ENCODE results near the gene LPAR3. TPM values are rescaled to one million over a fixed set of nuclear protein-coding genes. Genes with fewer than 3 reads are reported as not detected.

Gene LPAR3
- polyA plus RNA-seq, 1 donor = 1.1 TPM

- DNase-seq = no peak
- Histone ChIP-seq H3K36me3 (ENCODE audit: control insufficient read depth, insufficient read depth, low read length) (no peaks in the 10 kb centered on the region), H3K27ac (ENCODE audit: low read length) (no peak overlapping the region), H3K9me3 (ENCODE audit: control insufficient read depth, low read depth, low read length) (no peaks in the 10 kb centered on the region), H3K4me3 (ENCODE audit: low read length) (no peak overlapping the region), H3K4me1 (ENCODE audit: control insufficient read depth, insufficient read depth, low read length) (no peaks in the 10 kb centered on the region), H3K27me3 (ENCODE audit: control insufficient read depth, insufficient read depth, low read length) (no peaks in the 10 kb centered on the region)
- WGBS (ENCODE audit: insufficient coverage, low lambda C conversion rate) = no CpG with 5 or more reads among the region's 8 CpGs
Measured at GRCh38 chr1:84780000-84780716, 112.8 kb downstream of the LPAR3 start.

GRCh38 chr1:84776639-84777038, 116.4 kb downstream of the LPAR3 start:
- WGBS (ENCODE audit: insufficient coverage, low lambda C conversion rate) = 90% methylated on average over 2 of the region's 5 CpGs
- no peak for DNase-seq
- Histone ChIP-seq H3K9me3 (ENCODE audit: control insufficient read depth, low read depth, low read length) (no peaks in the 10 kb centered on the region), H3K27ac (ENCODE audit: low read length) (no peak overlapping the region), H3K27me3 (ENCODE audit: control insufficient read depth, insufficient read depth, low read length) (no peaks in the 10 kb centered on the region), H3K4me3 (ENCODE audit: low read length) (no peak overlapping the region), H3K36me3 (ENCODE audit: control insufficient read depth, insufficient read depth, low read length) (no peaks in the 10 kb centered on the region), H3K4me1 (ENCODE audit: control insufficient read depth, insufficient read depth, low read length) (no peaks in the 10 kb centered on the region)

GRCh38 chr1:84775535-84775920, 117.5 kb downstream of the LPAR3 start:
- no CpG with 5 or more reads among the region's 3 CpGs for WGBS (ENCODE audit: insufficient coverage, low lambda C conversion rate)
- Histone ChIP-seq H3K36me3 (ENCODE audit: control insufficient read depth, insufficient read depth, low read length) (no peaks in the 10 kb centered on the region), H3K27me3 (ENCODE audit: control insufficient read depth, insufficient read depth, low read length) (no peaks in the 10 kb centered on the region), H3K27ac (ENCODE audit: low read length) (no peak overlapping the region), H3K9me3 (ENCODE audit: control insufficient read depth, low read depth, low read length) (no peaks in the 10 kb centered on the region), H3K4me1 (ENCODE audit: control insufficient read depth, insufficient read depth, low read length) (no peaks in the 10 kb centered on the region), H3K4me3 (ENCODE audit: low read length) (no peak overlapping the region)
- no peak for DNase-seq

GRCh38 chr1:84774669-84775534, 118.1 kb downstream of the LPAR3 start:
- Histone ChIP-seq H3K27ac (ENCODE audit: low read length) (no peak overlapping the region), H3K27me3 (ENCODE audit: control insufficient read depth, insufficient read depth, low read length) (no peaks in the 10 kb centered on the region), H3K4me3 (ENCODE audit: low read length) (no peak overlapping the region), H3K36me3 (ENCODE audit: control insufficient read depth, insufficient read depth, low read length) (no peaks in the 10 kb centered on the region), H3K9me3 (ENCODE audit: control insufficient read depth, low read depth, low read length) (no peaks in the 10 kb centered on the region), H3K4me1 (ENCODE audit: control insufficient read depth, insufficient read depth, low read length) (no peaks in the 10 kb centered on the region)
- no CpG with 5 or more reads among the region's 16 CpGs for WGBS (ENCODE audit: insufficient coverage, low lambda C conversion rate)
- DNase-seq = no peak

- WGBS (ENCODE audit: insufficient coverage, low lambda C conversion rate) = no CpG with 5 or more reads among the region's 4 CpGs
- Histone ChIP-seq H3K27ac (ENCODE audit: low read length) (no peak overlapping the region), H3K27me3 (ENCODE audit: control insufficient read depth, insufficient read depth, low read length) (no peaks in the 10 kb centered on the region), H3K9me3 (ENCODE audit: control insufficient read depth, low read depth, low read length) (no peaks in the 10 kb centered on the region), H3K4me3 (ENCODE audit: low read length) (no peak overlapping the region), H3K4me1 (ENCODE audit: control insufficient read depth, insufficient read depth, low read length) (no peaks in the 10 kb centered on the region), H3K36me3 (ENCODE audit: control insufficient read depth, insufficient read depth, low read length) (no peaks in the 10 kb centered on the region)
- DNase-seq = no peak
Measured at GRCh38 chr1:84773933-84774497, 119.0 kb downstream of the LPAR3 start.

- Histone ChIP-seq H3K4me1 (ENCODE audit: control insufficient read depth, insufficient read depth, low read length) (no peaks in the 10 kb centered on the region), H3K27me3 (ENCODE audit: control insufficient read depth, insufficient read depth, low read length) (no peaks in the 10 kb centered on the region), H3K36me3 (ENCODE audit: control insufficient read depth, insufficient read depth, low read length) (no peaks in the 10 kb centered on the region), H3K4me3 (ENCODE audit: low read length) (no peak overlapping the region), H3K27ac (ENCODE audit: low read length) (no peak overlapping the region), H3K9me3 (ENCODE audit: control insufficient read depth, low read depth, low read length) (no peaks in the 10 kb centered on the region)
- no peak for DNase-seq
- WGBS (ENCODE audit: insufficient coverage, low lambda C conversion rate) = no CpG with 5 or more reads among the region's 6 CpGs
Measured at GRCh38 chr1:84773195-84773594, 119.8 kb downstream of the LPAR3 start.

GRCh38 chr1:84772428-84772943, 120.5 kb downstream of the LPAR3 start:
- H3K27me3 ChIP-seq (ENCODE audit: control insufficient read depth, insufficient read depth, low read length) = no peaks in the 10 kb centered on the region
- peak; percentile 63 to 78 for DNase-seq
- H3K4me1 ChIP-seq (ENCODE audit: control insufficient read depth, insufficient read depth, low read length) = no peaks in the 10 kb centered on the region
- no peaks in the 10 kb centered on the region for H3K9me3 ChIP-seq (ENCODE audit: control insufficient read depth, low read depth, low read length)
- H3K36me3 ChIP-seq (ENCODE audit: control insufficient read depth, insufficient read depth, low read length) = no peaks in the 10 kb centered on the region
- no peak overlapping the region for H3K4me3 ChIP-seq (ENCODE audit: low read length)
- no CpG with 5 or more reads among the region's 6 CpGs for WGBS (ENCODE audit: insufficient coverage, low lambda C conversion rate)
- no peak overlapping the region for H3K27ac ChIP-seq (ENCODE audit: low read length)

- WGBS (ENCODE audit: insufficient coverage, low lambda C conversion rate) = no CpG with 5 or more reads among the region's 2 CpGs
- Histone ChIP-seq H3K27me3 (ENCODE audit: control insufficient read depth, insufficient read depth, low read length) (no peaks in the 10 kb centered on the region), H3K4me1 (ENCODE audit: control insufficient read depth, insufficient read depth, low read length) (no peaks in the 10 kb centered on the region), H3K9me3 (ENCODE audit: control insufficient read depth, low read depth, low read length) (no peaks in the 10 kb centered on the region), H3K36me3 (ENCODE audit: control insufficient read depth, insufficient read depth, low read length) (no peaks in the 10 kb centered on the region), H3K4me3 (ENCODE audit: low read length) (no peak overlapping the region), H3K27ac (ENCODE audit: low read length) (no peak overlapping the region)
- DNase-seq = no peak
Measured at GRCh38 chr1:84771895-84772294, 121.1 kb downstream of the LPAR3 start.

GRCh38 chr1:84770481-84770880, 122.5 kb downstream of the LPAR3 start:
- DNase-seq = no peak
- H3K27ac ChIP-seq (ENCODE audit: low read length) = no peak overlapping the region
- no CpG with 5 or more reads among the region's 2 CpGs for WGBS (ENCODE audit: insufficient coverage, low lambda C conversion rate)

GRCh38 chr1:84769636-84770035, 123.4 kb downstream of the LPAR3 start:
- WGBS (ENCODE audit: insufficient coverage, low lambda C conversion rate) = no CpG with 5 or more reads among the region's 1 CpG
- H3K4me1 ChIP-seq (ENCODE audit: control insufficient read depth, insufficient read depth, low read length) = no peaks in the 10 kb centered on the region
- peaks cover 9% of the 10 kb centered on the region for H3K27me3 ChIP-seq (ENCODE audit: control insufficient read depth, insufficient read depth, low read length)
- H3K4me3 ChIP-seq (ENCODE audit: low read length) = no peak overlapping the region
- H3K36me3 ChIP-seq (ENCODE audit: control insufficient read depth, insufficient read depth, low read length) = no peaks in the 10 kb centered on the region
- no peaks in the 10 kb centered on the region for H3K9me3 ChIP-seq (ENCODE audit: control insufficient read depth, low read depth, low read length)
- DNase-seq = no peak
- no peak overlapping the region for H3K27ac ChIP-seq (ENCODE audit: low read length)

More at GRCh38 chr1:84770481-84770880, 122.5 kb downstream of the LPAR3 start:
- no peaks in the 10 kb centered on the region for H3K4me1 ChIP-seq (ENCODE audit: control insufficient read depth, insufficient read depth, low read length)
- H3K27me3 ChIP-seq (ENCODE audit: control insufficient read depth, insufficient read depth, low read length) = peaks cover 2% of the 10 kb centered on the region
- no peak overlapping the region for H3K4me3 ChIP-seq (ENCODE audit: low read length)
- H3K9me3 ChIP-seq (ENCODE audit: control insufficient read depth, low read depth, low read length) = no peaks in the 10 kb centered on the region
- H3K36me3 ChIP-seq (ENCODE audit: control insufficient read depth, insufficient read depth, low read length) = no peaks in the 10 kb centered on the region
